Progenitor cell of endocrine pancreas (in vitro differentiated cells): ENCODE results near the gene WWC1. TPM values are rescaled to one million over a fixed set of nuclear protein-coding genes. Genes with fewer than 3 reads are reported as not detected.

Source experiments
- DNase-seq: peaks from one replicate; pipeline ENCODE4 v3.0.0; 2021; ENCODE audit warnings: low spot score; ENCODE audit not compliant: unreplicated experiment
- H3K27ac Mint-ChIP-seq: 2 replicates; pipeline ENCODE4 v1.8.0; 2021; ENCODE audit warnings: mild to moderate bottlenecking, moderate library complexity, mixed read lengths
- H3K27me3 Mint-ChIP-seq: 2 replicates; pipeline ENCODE4 v1.8.0; 2021; ENCODE audit warnings: mixed read lengths
- H3K36me3 Mint-ChIP-seq: 2 replicates; pipeline ENCODE4 v1.8.0; 2022; ENCODE audit warnings: mixed read lengths; ENCODE audit not compliant: insufficient read depth
- H3K4me1 Mint-ChIP-seq: 2 replicates; pipeline ENCODE4 v1.8.0; 2021; ENCODE audit warnings: low read depth, mixed read lengths
- H3K4me3 Mint-ChIP-seq: 2 replicates; pipeline ENCODE4 v1.8.0; 2021; ENCODE audit warnings: low read depth, mild to moderate bottlenecking, moderate library complexity, mixed read lengths
- H3K9me3 Mint-ChIP-seq: 2 replicates; pipeline ENCODE4 v1.8.0; 2021; ENCODE audit warnings: low read depth, mixed read lengths
- total RNA-seq: library from RNA; stranded (reverse); gene quantifications from 2 replicates; pipeline ENCODE4 v1.2.1, GENCODE V29; 2021
- TF ChIP-seq, protein P1 (sequence below): fragments of 200-600 bp; sonication (generic); IDR thresholded peaks from one replicate; pipeline ENCODE4 v1.5.0; 2021; ENCODE audit warnings: antibody characterized with exemption, mild to moderate bottlenecking; ENCODE audit not compliant: unreplicated experiment

Gene WWC1
- total RNA-seq, 1 donor from 2014 or later: 62.3 TPM

DNA sequence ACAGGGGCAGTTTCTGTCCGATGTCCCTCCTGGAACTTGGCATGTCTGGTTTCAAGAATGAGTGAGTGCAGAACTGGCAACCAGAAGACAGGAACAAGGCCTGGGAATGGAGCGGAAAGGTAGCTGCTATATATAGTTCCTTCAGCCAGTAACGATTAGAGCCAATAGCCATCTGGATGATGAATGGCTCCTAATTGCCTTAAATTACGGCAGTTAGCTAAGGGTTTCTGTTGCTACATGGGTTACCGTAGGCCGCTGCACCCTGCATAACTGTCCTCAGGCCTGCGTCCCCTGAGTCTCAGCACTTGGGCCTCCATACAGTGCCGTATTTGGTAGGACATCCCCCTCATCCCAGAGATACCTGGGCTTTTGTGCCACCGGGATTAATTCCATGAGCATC, 29.4 kb downstream of the WWC1 start:
- no peaks in the 10 kb centered on the region for H3K27me3 Mint-ChIP-seq
- DNase-seq: no peak
- TF ChIP-seq, protein P1, sequence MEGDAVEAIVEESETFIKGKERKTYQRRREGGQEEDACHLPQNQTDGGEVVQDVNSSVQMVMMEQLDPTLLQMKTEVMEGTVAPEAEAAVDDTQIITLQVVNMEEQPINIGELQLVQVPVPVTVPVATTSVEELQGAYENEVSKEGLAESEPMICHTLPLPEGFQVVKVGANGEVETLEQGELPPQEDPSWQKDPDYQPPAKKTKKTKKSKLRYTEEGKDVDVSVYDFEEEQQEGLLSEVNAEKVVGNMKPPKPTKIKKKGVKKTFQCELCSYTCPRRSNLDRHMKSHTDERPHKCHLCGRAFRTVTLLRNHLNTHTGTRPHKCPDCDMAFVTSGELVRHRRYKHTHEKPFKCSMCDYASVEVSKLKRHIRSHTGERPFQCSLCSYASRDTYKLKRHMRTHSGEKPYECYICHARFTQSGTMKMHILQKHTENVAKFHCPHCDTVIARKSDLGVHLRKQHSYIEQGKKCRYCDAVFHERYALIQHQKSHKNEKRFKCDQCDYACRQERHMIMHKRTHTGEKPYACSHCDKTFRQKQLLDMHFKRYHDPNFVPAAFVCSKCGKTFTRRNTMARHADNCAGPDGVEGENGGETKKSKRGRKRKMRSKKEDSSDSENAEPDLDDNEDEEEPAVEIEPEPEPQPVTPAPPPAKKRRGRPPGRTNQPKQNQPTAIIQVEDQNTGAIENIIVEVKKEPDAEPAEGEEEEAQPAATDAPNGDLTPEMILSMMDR: no peak
- H3K4me3 Mint-ChIP-seq: no peak overlapping the region
- H3K9me3 Mint-ChIP-seq: no peaks in the 10 kb centered on the region
- peaks cover 49% of the 10 kb centered on the region for H3K4me1 Mint-ChIP-seq
- H3K36me3 Mint-ChIP-seq: no peaks in the 10 kb centered on the region
- H3K27ac Mint-ChIP-seq: peak overlapping the region; percentile 96

DNA sequence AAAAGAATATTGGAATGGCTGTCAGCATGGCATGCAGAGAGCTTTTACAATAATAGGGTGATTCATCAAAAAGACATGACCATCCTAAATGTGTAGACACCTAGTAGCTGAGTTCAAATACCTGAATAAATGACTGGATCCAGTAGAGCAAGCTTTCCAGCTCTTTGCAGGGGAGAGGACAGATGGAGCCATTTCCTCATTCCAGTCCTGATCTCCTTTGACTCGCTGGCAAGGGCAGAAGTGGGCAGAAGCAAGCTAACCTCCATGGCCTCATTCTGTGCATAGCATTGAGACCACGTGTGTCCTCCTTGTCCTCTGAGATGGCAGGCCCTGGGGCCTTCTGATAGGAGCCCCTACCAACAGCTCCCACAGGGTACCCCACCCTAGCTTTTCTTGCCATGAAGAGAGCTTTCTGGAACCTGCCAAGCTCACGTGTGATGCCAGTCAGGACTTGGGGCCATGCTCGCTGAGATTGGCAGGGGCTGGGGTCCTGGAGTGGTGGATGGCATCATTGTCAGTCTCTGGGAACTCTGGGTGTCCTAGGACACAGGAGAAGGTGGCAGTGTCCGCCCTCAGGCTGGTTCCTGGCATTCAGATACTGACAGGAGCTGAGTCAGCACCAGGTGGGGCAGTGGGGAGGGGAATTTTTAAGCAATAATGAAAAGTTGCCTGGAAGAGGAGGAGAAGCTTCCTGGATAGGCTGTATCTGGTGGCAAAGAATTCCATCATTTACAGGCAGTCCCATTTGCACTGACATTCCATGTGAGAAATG, 33.6 kb downstream of the WWC1 start:
- peaks cover 49% of the 10 kb centered on the region for H3K4me1 Mint-ChIP-seq
- no peaks in the 10 kb centered on the region for H3K27me3 Mint-ChIP-seq
- H3K36me3 Mint-ChIP-seq: no peaks in the 10 kb centered on the region
- H3K27ac Mint-ChIP-seq: no peak overlapping the region
- TF ChIP-seq, protein P1: no peak
- H3K9me3 Mint-ChIP-seq: no peaks in the 10 kb centered on the region
- no peak overlapping the region for H3K4me3 Mint-ChIP-seq
- DNase-seq: no peak

DNA sequence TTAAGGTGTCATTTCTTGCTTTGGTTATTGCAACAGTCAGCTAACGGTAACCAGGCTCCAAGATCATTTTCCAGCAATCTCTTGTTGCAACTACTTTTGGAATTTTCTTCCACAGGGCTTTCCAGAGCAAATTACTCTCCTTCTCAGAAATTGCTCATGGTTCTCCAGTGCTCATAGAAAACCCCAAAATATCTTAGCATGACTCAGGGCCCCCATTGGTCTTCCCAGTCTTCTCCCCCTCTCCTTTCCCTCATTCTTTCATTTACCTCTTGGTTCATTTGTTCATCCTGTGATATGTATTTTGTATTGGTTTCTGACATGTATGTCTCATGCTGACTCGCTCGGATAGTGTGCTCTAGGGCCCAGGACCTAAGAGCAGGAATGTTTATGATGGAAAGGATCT, 35.6 kb downstream of the WWC1 start:
- Mint-ChIP-seq H3K9me3 (no peaks in the 10 kb centered on the region), H3K36me3 (no peaks in the 10 kb centered on the region), H3K4me1 (peaks cover 50% of the 10 kb centered on the region), H3K4me3 (no peak overlapping the region), H3K27ac (peak overlapping the region; percentile 96), H3K27me3 (no peaks in the 10 kb centered on the region)
- TF ChIP-seq, protein P1: no peak
- DNase-seq: no peak

DNA sequence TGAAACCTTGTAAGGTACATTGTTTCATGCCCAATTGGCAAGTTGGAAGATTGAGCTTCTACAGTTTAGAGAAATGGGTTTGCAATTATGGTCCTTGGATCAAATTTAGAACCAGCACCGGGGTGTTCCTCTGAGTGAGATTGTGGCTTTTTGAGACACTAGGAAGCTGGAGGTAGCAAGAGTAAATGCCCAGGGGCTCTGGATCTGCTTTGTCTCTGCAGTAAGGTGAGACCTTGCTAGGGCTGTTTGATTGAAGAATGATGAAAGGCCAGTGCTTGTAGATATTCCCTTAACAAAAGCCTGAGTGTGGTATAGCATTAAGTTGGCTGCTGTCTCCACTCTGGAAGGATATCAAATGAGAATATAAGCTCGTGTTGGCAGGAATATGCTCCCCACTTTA, 36.0 kb downstream of the WWC1 start:
- Mint-ChIP-seq H3K36me3 (no peaks in the 10 kb centered on the region), H3K27ac (peak overlapping the region; percentile 96), H3K4me1 (peaks cover 52% of the 10 kb centered on the region), H3K27me3 (no peaks in the 10 kb centered on the region), H3K9me3 (no peaks in the 10 kb centered on the region), H3K4me3 (no peak overlapping the region)
- no peak for DNase-seq
- TF ChIP-seq, protein P1: no peak

DNA sequence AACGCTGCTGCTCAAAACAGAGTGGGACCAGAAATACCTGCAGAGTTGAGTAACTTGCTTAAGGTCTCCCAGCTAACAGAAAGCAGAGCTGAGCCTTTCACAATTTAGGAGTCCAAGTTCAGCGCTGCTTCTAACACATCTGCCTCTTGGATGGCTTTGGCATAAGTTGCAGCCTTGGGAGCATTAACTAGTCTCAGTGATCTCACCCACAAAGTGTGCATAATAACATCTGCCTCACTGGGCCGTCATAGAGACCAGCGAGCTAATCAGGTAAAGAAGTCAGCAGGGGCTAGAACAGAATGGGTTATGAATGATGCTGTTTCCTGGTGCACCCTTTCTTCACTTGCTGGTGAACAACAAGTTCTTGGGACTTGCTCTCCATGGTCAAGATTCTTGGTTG, 36.5 kb downstream of the WWC1 start:
- peak overlapping the region; percentile 96 for H3K27ac Mint-ChIP-seq
- DNase-seq: no peak
- TF ChIP-seq, protein P1: no peak
- H3K36me3 Mint-ChIP-seq: no peaks in the 10 kb centered on the region
- H3K9me3 Mint-ChIP-seq: no peaks in the 10 kb centered on the region
- H3K4me3 Mint-ChIP-seq: no peak overlapping the region
- no peaks in the 10 kb centered on the region for H3K27me3 Mint-ChIP-seq
- H3K4me1 Mint-ChIP-seq: peaks cover 53% of the 10 kb centered on the region
